Heart left ventricle (tissue), 16 donors: ENCODE results near the gene FYN. TPM values are rescaled to one million over a fixed set of nuclear protein-coding genes. Genes with fewer than 3 reads are reported as not detected.

Source experiments
- ATAC-seq, 4 donors: fragments of 200-7000 bp; cut with Tn5 transposase; one replicate each; pipeline ENCODE4 v1.9.1; 2020 to 2022; ENCODE audit warnings: moderate library complexity in 4 of 4, mild to moderate bottlenecking in 3 of 4, moderate number of reproducible peaks in 1 of 4
- DNase-seq, 5 donors: peaks; one replicate each; pipeline ENCODE4 v3.0.0-alpha.2; 2020
- H3K27ac ChIP-seq, 12 donors: fragments of 200-600 bp; sonication (generic) in 4 of 12; one replicate each; pipeline versions ENCODE4 v1.5.0 to v1.8.0; 2016 to 2022; ENCODE audit warnings: mild to moderate bottlenecking in 2 of 12
- H3K27me3 ChIP-seq, 9 donors: fragments of 200-600 bp; sonication (generic) in 2 of 9; one replicate each; pipeline versions ENCODE4 v1.5.1 to v1.8.0; 2016 to 2022; ENCODE audit warnings: mild to moderate bottlenecking in 3 of 9
- H3K36me3 ChIP-seq, 9 donors: fragments of 200-600 bp; sonication (generic) in 2 of 9; one replicate each; pipeline versions ENCODE4 v1.5.0 to v1.8.0; 2018 to 2022; ENCODE audit warnings: mild to moderate bottlenecking in 2 of 9
- H3K4me1 ChIP-seq, 12 donors: fragments of 200-600 bp; sonication (generic) in 4 of 12; one replicate each; pipeline versions ENCODE4 v1.5.0 to v1.8.0; 2016 to 2022; ENCODE audit warnings: mild to moderate bottlenecking in 3 of 12
- H3K4me3 ChIP-seq, 12 donors: fragments of 200-600 bp; sonication (generic) in 4 of 12; one replicate each; pipeline versions ENCODE4 v1.5.0 to v1.8.0; 2017 to 2022; ENCODE audit warnings: mild to moderate bottlenecking in 9 of 12, moderate library complexity in 4 of 12
- H3K9me3 ChIP-seq, 12 donors: fragments of 200-600 bp; sonication (generic) in 4 of 12; one replicate each; pipeline versions ENCODE4 v1.5.0 to v1.8.0; 2016 to 2022; ENCODE audit warnings: mild to moderate bottlenecking in 1 of 12
- POLR2A ChIP-seq, 2 donors: fragments of 450-650 bp; IDR thresholded peaks; one replicate each; pipeline ENCODE4 v1.6.1; 2017; ENCODE audit warnings: antibody characterized with exemption in 2 of 2, mild to moderate bottlenecking in 2 of 2, moderate library complexity in 2 of 2
- WGBS, 4 donors: extraction: QIAGEN DNeasy Blood & Tissue Kit in 2 of 4; methylation state at CpG; one replicate each; pipeline versions ENCODE4 v1.1.5 to v1.1.7; 2013 to 2018; 5-methylcytosine and 5-hydroxymethylcytosine counted together
- intact Hi-C, 10 donors: fragments of 100-400 bp; cut with DNase I; formaldehyde crosslinking; loops; one replicate each; pipeline versions ENCODE4 v1.11.1 to v1.14.2; 2022
- polyA plus RNA-seq, 2 donors: library from polyadenylated mRNA; stranded (reverse); fragments of 200-250 nt; gene quantifications; one replicate each; pipeline ENCODE4 v1.2.3, GENCODE V29; 2013
- total RNA-seq, 9 donors: library from RNA; depleted of rRNA in 2 of 9; stranded (reverse); fragments of >200 nt in 2 of 9; fragmentation: NEBNext Ultra II Directional in 3 of 9; extraction: Animal tissue kit (Norgen Biotek cat#: 25700) in 3 of 9; gene quantifications; one replicate each; pipeline versions ENCODE4 v1.1.0 to v1.2.4, GENCODE V29; 2016 to 2023
- TF ChIP-seq, protein P1 (sequence below), 12 donors: fragments of 200-600 bp; sonication (generic) in 4 of 12; IDR thresholded peaks; one replicate each; pipeline versions ENCODE4 v1.5.0 to v1.8.0; 2018 to 2022; ENCODE audit warnings: antibody characterized with exemption in 12 of 12, mild to moderate bottlenecking in 5 of 12
- donor health status: ischemic (EF 13 %, LVEDD 7.1; RV severe dilation, severe dysfunction).
- donor health status: healthy with polysubstance abuse.
- donor health status: DM: no; HTN: yes; CAD: no.
- donor health status: DM: no; HTN: no; CAD: no.
- donor health status: ischemic (EF 25% LVEDD 6.9; RV normal size, moderate dysfunction).
- donor health status: ischemic (EF 25% LVEDD 5.7; RV mildly dilated, moderate dysfunction).
- donor health status: healthy.
- donor health status: DM: yes; HTN: yes; CAD: no.
- donor health status: ischemic (EF 35%, LVEDD 5.7; RV mildly dilated, moderate dysfunction).
- donor health status: nonischemic (EF 11% LVEDD 7.7; RV severe dilation, severe dysfunction).
- donor health status: DM: yes; HTN: yes; CAD: no.
- donor health status: PGD.
- donor health status: ischemic (EF 29% LVEDD 5.4; RV normal size, mild dysfunction).
- donor health status: nonischemic (EF 23%, LVEDD 6.1; RV moderate dilation, normal function).

The FYN gene
- total and polyA plus RNA-seq, 11 donors = 14.7 to 72.4 (median 52.3) TPM

DNA sequence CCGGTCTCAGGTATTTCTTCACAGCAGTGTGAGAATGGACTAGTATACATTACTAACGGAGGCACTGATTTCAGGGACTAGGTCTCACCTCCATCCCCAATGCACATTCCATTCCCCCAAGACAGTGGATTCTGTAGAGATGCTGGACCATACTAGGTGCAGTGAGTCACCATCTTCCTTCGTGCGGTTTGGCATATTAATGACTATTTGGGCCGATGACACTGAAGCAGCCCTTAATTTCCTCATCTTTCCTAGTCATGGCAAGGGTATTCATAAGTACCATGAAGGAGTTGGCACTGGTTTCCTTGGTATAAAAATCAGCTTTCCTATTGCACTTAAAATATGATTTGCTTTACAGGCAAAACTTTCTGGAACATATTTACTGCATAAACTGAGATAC lies 146.2 kb downstream of the FYN start:
- peaks cover 0 to 68% (median 46%) of the 10 kb centered on the region in 12 donors for H3K4me1 ChIP-seq
- intact Hi-C loops = loop anchor here in 1 of 10 donors (10.0 kb wide), 1 partner anchor 58 kb away; no protein-coding TSS in a partner anchor
- H3K27ac ChIP-seq = no peak overlapping the region
- DNase-seq = no peak
- H3K27me3 ChIP-seq = no peaks in the 10 kb centered on the region
- no peak overlapping the region for H3K4me3 ChIP-seq
- no peak for ATAC-seq
- H3K36me3 ChIP-seq = no peaks in the 10 kb centered on the region
- H3K9me3 ChIP-seq = peaks cover 0 to under 1% (median 0%) of the 10 kb centered on the region in 12 donors
- 95 to 98% (median 97%) methylated on average over 5 of the region's 5 CpGs for WGBS, 4 donors
- TF ChIP-seq, protein P1, sequence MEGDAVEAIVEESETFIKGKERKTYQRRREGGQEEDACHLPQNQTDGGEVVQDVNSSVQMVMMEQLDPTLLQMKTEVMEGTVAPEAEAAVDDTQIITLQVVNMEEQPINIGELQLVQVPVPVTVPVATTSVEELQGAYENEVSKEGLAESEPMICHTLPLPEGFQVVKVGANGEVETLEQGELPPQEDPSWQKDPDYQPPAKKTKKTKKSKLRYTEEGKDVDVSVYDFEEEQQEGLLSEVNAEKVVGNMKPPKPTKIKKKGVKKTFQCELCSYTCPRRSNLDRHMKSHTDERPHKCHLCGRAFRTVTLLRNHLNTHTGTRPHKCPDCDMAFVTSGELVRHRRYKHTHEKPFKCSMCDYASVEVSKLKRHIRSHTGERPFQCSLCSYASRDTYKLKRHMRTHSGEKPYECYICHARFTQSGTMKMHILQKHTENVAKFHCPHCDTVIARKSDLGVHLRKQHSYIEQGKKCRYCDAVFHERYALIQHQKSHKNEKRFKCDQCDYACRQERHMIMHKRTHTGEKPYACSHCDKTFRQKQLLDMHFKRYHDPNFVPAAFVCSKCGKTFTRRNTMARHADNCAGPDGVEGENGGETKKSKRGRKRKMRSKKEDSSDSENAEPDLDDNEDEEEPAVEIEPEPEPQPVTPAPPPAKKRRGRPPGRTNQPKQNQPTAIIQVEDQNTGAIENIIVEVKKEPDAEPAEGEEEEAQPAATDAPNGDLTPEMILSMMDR (IDR thresholded peaks at IDR 0.05) = no peak
- no peak for TF ChIP-seq POLR2A (IDR thresholded peaks at IDR 0.05)

DNA sequence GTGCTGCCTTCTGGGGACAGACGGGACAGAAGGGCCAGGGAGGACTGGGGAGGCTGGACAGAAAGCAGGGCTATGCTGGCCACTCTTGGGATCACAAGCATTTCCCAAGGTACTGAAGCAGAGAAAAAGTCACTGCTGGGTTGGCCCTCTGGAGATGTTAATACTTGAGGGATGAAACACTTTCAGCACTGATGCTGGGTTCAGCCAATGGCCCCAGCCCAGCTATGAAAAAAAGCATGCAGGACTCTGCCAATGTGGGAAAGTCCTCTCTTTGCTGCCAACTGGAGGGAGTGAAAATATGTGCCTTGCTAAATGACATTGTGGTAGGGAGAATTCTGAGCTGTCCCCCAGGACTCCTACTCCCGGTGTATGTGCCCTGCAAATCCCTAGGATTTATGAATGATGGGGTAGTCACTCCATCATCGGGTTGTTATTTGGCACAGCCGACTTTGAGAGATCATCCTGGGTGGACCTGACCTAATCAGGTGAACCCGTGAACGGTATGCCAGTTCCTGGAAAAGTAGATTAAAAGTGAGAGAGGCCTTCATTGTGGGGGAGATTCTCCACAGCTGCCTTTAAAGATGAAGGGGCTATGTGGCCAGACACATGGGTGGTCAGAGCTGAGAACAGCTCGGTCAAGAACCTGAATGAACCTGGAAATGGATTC lies 147.7 kb downstream of the FYN start:
- DNase-seq = no peak
- TF ChIP-seq, protein P1 (IDR thresholded peaks at IDR 0.05) = no peak
- TF ChIP-seq POLR2A (IDR thresholded peaks at IDR 0.05) = no peak
- ATAC-seq = peak in 3 of 4 donors; percentile 37 to 61 (median 42)
- Histone ChIP-seq H3K9me3 (no peaks in the 10 kb centered on the region), H3K27ac (peak overlapping the region in 1 of 12 donors; percentile 59), H3K27me3 (no peaks in the 10 kb centered on the region), H3K4me1 (peaks cover 0 to 67% (median 38%) of the 10 kb centered on the region in 12 donors), H3K4me3 (no peak overlapping the region), H3K36me3 (no peaks in the 10 kb centered on the region)
- intact Hi-C loops = loop anchor here in 1 of 10 donors (10.0 kb wide), 1 partner anchor 59 kb away; no protein-coding TSS in a partner anchor
- 89 to 91% (median 90%) methylated on average over 7 of the region's 7 CpGs for WGBS, 4 donors

DNA sequence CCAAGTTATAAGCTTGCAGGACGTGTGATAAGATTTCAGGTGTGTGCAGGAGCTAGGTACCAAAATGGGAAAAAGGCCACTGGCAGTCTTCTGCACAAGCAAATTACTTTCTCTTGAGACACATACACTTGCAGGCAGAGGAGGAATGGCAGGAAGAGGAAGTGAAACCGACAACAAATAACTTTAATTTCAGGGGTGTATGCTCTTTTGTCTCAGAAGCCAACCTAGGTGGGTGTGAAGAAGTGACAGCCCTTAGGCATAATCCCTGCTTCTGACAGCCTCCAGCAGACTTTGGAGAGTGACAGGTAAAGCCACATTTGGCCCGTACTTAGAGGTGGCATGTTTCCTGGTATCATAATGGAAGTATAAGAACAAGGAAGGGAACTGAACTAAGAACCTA lies 148.7 kb downstream of the FYN start:
- DNase-seq (no peak), ATAC-seq (no peak)
- Histone ChIP-seq H3K9me3 (no peaks in the 10 kb centered on the region), H3K4me3 (no peak overlapping the region), H3K4me1 (peaks cover 0 to 64% (median 34%) of the 10 kb centered on the region in 12 donors), H3K27ac (peak overlapping the region in 3 of 12 donors; percentile 4 to 59 (median 16)), H3K36me3 (peaks cover 0 to 5% (median 2%) of the 10 kb centered on the region in 9 donors), H3K27me3 (no peaks in the 10 kb centered on the region)
- 53 to 65% (median 62%) methylated on average over 3 of the region's 3 CpGs for WGBS, 4 donors
- intact Hi-C loops = loop anchor here in 3 of 10 donors (5.0 to 10.0 kb wide), 3 partner anchors 60 to 268 kb away; no protein-coding TSS in a partner anchor
- TF ChIP-seq, protein P1 (IDR thresholded peaks at IDR 0.05) = no peak
- no peak for TF ChIP-seq POLR2A (IDR thresholded peaks at IDR 0.05)

DNA sequence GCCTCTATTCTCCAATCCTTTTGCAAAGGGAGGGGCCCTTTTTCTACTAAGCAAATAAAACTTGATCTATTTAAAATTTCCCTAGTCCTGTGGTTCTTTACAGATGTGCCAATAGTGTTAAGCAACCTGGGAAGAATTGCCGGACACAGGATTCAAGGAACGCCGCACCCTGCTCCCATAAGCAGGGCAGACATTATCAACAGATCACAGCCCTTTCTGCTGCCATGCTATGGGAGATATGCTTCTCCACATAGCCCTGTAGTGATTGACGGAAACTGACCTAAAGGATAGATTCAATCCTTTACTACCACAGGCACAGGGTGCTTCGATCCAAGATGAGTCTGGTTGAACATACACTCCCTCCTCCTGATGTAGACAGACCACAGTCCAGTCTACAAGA lies 149.2 kb downstream of the FYN start:
- no peak overlapping the region for H3K4me3 ChIP-seq
- H3K27ac ChIP-seq = peak overlapping the region in 3 of 12 donors; percentile 4 to 59 (median 16)
- TF ChIP-seq, protein P1 (IDR thresholded peaks at IDR 0.05) = no peak
- no peak for TF ChIP-seq POLR2A (IDR thresholded peaks at IDR 0.05)
- intact Hi-C loops = loop anchor here in 3 of 10 donors (5.0 to 10.0 kb wide), 3 partner anchors 61 to 268 kb away; no protein-coding TSS in a partner anchor
- peaks cover 0 to 9% (median 6%) of the 10 kb centered on the region in 9 donors for H3K36me3 ChIP-seq
- WGBS, 4 donors = 78 to 89% (median 86%) methylated on average over 4 to 5 of the region's 5 CpGs
- peaks cover 0 to 64% (median 34%) of the 10 kb centered on the region in 12 donors for H3K4me1 ChIP-seq
- ATAC-seq (no peak), DNase-seq (no peak)
- H3K9me3 ChIP-seq = no peaks in the 10 kb centered on the region
- H3K27me3 ChIP-seq = no peaks in the 10 kb centered on the region
